Parathyroid adenoma (tissue), 2 donors: ENCODE results near the gene FYN.

ENCODE experiments used
- H2AFZ ChIP-seq: fragments of 300-600 bp; sonication (generic); one replicate; pipeline ENCODE4 v1.7.0; 2017; ENCODE audit warnings: antibody characterized with exemption, mild to moderate bottlenecking
- H3K27ac ChIP-seq: fragments of 300-600 bp; sonication (generic); one replicate; pipeline ENCODE4 v1.7.0; 2017
- H3K27me3 ChIP-seq: fragments of 300-600 bp; sonication (generic); one replicate; pipeline ENCODE4 v1.7.0; 2017; ENCODE audit warnings: low read length; ENCODE audit not compliant: control insufficient read depth, insufficient read depth
- H3K36me3 ChIP-seq: fragments of 300-600 bp; sonication (generic); one replicate; pipeline ENCODE4 v1.7.0; 2017; ENCODE audit warnings: low read length; ENCODE audit not compliant: control insufficient read depth, insufficient read depth
- H3K4me1 ChIP-seq: fragments of 300-600 bp; sonication (generic); one replicate; pipeline ENCODE4 v1.7.0; 2017; ENCODE audit warnings: control low read depth
- H3K4me2 ChIP-seq: fragments of 300-600 bp; sonication (generic); one replicate; pipeline ENCODE4 v1.7.0; 2017; ENCODE audit warnings: low read length
- H3K4me3 ChIP-seq: fragments of 300-600 bp; sonication (generic); one replicate; pipeline ENCODE4 v1.7.0; 2017; ENCODE audit warnings: low read depth, low read length
- H3K79me2 ChIP-seq: fragments of 300-600 bp; sonication (generic); one replicate; pipeline ENCODE4 v1.7.0; 2017; ENCODE audit warnings: control low read depth
- H3K9ac ChIP-seq: fragments of 300-600 bp; sonication (generic); one replicate; pipeline ENCODE4 v1.7.0; 2017; ENCODE audit warnings: mild to moderate bottlenecking
- H3K9me3 ChIP-seq: fragments of 300-600 bp; sonication (generic); one replicate; pipeline ENCODE4 v1.7.0; 2017; ENCODE audit warnings: low read length; ENCODE audit not compliant: control insufficient read depth
- CTCF ChIP-seq: fragments of 300-600 bp; sonication (generic); IDR thresholded peaks from one replicate; pipeline ENCODE4 v1.7.0; 2017; ENCODE audit warnings: antibody characterized with exemption, mild to moderate bottlenecking
- donor health status: primary hyperparathyroidism.

FYN gene

GRCh38 chr6:111617149-111617548 lies 256.1 kb downstream of the FYN start:
- H3K9ac ChIP-seq, result no peak overlapping the region
- no peaks in the 10 kb centered on the region for H3K27me3 ChIP-seq
- H3K36me3 ChIP-seq, result no peaks in the 10 kb centered on the region
- H3K4me1 ChIP-seq, result peaks cover 7% of the 10 kb centered on the region
- no peak overlapping the region for H3K4me2 ChIP-seq
- H3K9me3 ChIP-seq, result no peaks in the 10 kb centered on the region
- H3K27ac ChIP-seq, result no peak overlapping the region
- no peak overlapping the region for H3K4me3 ChIP-seq
- TF ChIP-seq CTCF, result no peak
- H2AFZ ChIP-seq, result no peak overlapping the region
- no peaks in the 10 kb centered on the region for H3K79me2 ChIP-seq

GRCh38 chr6:111615916-111616612 lies 257.2 kb downstream of the FYN start:
- no peak overlapping the region for H3K9ac ChIP-seq
- peak overlapping the region; percentile 31 for H2AFZ ChIP-seq
- no peak overlapping the region for H3K27ac ChIP-seq

GRCh38 chr6:111614833-111615582 lies 258.2 kb downstream of the FYN start:
- no peaks in the 10 kb centered on the region for H3K79me2 ChIP-seq
- H3K27me3 ChIP-seq, result no peaks in the 10 kb centered on the region
- no peak overlapping the region for H3K4me3 ChIP-seq
- H3K36me3 ChIP-seq, result no peaks in the 10 kb centered on the region
- H2AFZ ChIP-seq, result peak overlapping the region; percentile 31
- H3K9me3 ChIP-seq, result no peaks in the 10 kb centered on the region
- peaks cover 7% of the 10 kb centered on the region for H3K4me1 ChIP-seq
- no peak for TF ChIP-seq CTCF
- H3K9ac ChIP-seq, result no peak overlapping the region
- no peak overlapping the region for H3K27ac ChIP-seq
- H3K4me2 ChIP-seq, result no peak overlapping the region

More at GRCh38 chr6:111615916-111616612, 257.2 kb downstream of the FYN start:
- TF ChIP-seq CTCF, result no peak
- no peak overlapping the region for H3K4me3 ChIP-seq
- H3K9me3 ChIP-seq, result no peaks in the 10 kb centered on the region
- H3K4me1 ChIP-seq, result peaks cover 7% of the 10 kb centered on the region
- H3K79me2 ChIP-seq, result no peaks in the 10 kb centered on the region
- H3K36me3 ChIP-seq, result no peaks in the 10 kb centered on the region
- no peak overlapping the region for H3K4me2 ChIP-seq
- H3K27me3 ChIP-seq, result no peaks in the 10 kb centered on the region

- Histone ChIP-seq H3K36me3 (no peaks in the 10 kb centered on the region), H3K27me3 (no peaks in the 10 kb centered on the region), H2AFZ (no peak overlapping the region), H3K4me3 (no peak overlapping the region), H3K4me1 (peaks cover 7% of the 10 kb centered on the region), H3K4me2 (no peak overlapping the region), H3K79me2 (no peaks in the 10 kb centered on the region), H3K27ac (no peak overlapping the region), H3K9me3 (no peaks in the 10 kb centered on the region), H3K9ac (no peak overlapping the region)
- TF ChIP-seq CTCF, result no peak
Measured at GRCh38 chr6:111612379-111612778, 260.9 kb downstream of the FYN start.
